ENCODE measurements around the gene SGK1.

The SGK1 gene

DNA sequence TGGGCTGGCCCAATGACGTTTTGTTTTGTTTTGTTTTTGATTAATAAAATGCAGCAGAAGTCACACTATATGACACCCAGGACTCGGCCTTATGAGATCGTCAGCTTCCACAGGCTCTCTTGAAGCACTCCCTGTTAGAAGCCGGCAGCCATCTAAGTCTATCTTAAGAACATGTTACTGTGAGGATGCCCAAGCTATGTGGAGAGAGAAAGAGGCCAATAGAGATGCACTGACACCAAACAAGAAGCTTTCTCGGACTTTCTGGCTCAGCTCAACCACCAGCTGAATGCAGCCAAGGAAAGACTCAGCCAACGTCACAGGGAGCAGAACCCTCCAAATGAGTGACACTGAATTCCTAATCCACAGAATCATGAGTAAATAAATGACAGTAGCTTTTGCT lies 14.0 kb downstream of the SGK1 start:
- H3K9me3 ChIP-seq (ENCODE audit: insufficient read depth, low read length): no peaks in the 10 kb centered on the region
- no peak overlapping the region for H3K4me2 ChIP-seq (ENCODE audit: low read length)

GRCh38 chr6:134299236-134299635 lies 18.7 kb downstream of the SGK1 start:
- Histone ChIP-seq H3K9ac (ENCODE audit: low read length) (no peak overlapping the region), H3K27me3 (ENCODE audit: low read depth, low read length) (no peaks in the 10 kb centered on the region), H3K36me3 (replicated peaks; ENCODE audit: low read depth, low read length) (no peaks in the 10 kb centered on the region), H3K4me1 (ENCODE audit: low read length) (peaks cover 5% of the 10 kb centered on the region), H3K9me3 (ENCODE audit: insufficient read depth, low read length) (no peaks in the 10 kb centered on the region), H3K79me2 (ENCODE audit: low read length) (no peaks in the 10 kb centered on the region), H2AFZ (ENCODE audit: low read depth, low read length) (no peak overlapping the region), H4K20me1 (ENCODE audit: insufficient read depth, low read length) (no peaks in the 10 kb centered on the region), H3K4me2 (ENCODE audit: low read length) (no peak overlapping the region), H3K27ac (ENCODE audit: low read length) (no peak overlapping the region), H3K4me3 (ENCODE audit: low read length) (no peak overlapping the region)
- no peak for TF ChIP-seq CTCF (IDR thresholded peaks at IDR 0.05; ENCODE audit: low read depth, low read length)
- TF ChIP-seq EZH2phosphoT487 (IDR thresholded peaks at IDR 0.05; ENCODE audit: low read depth): no peak

More for the DNA sequence above, 14.0 kb downstream of the SGK1 start:
- Histone ChIP-seq H3K79me2 (ENCODE audit: low read length) (no peaks in the 10 kb centered on the region), H3K27me3 (ENCODE audit: low read depth, low read length) (no peaks in the 10 kb centered on the region), H3K9ac (ENCODE audit: low read length) (no peak overlapping the region), H3K4me1 (ENCODE audit: low read length) (peaks cover 11% of the 10 kb centered on the region), H3K36me3 (replicated peaks; ENCODE audit: low read depth, low read length) (no peaks in the 10 kb centered on the region), H3K27ac (ENCODE audit: low read length) (no peak overlapping the region), H4K20me1 (ENCODE audit: insufficient read depth, low read length) (no peaks in the 10 kb centered on the region), H3K4me3 (ENCODE audit: low read length) (no peak overlapping the region), H2AFZ (ENCODE audit: low read depth, low read length) (no peak overlapping the region)
- TF ChIP-seq CTCF (IDR thresholded peaks at IDR 0.05; ENCODE audit: low read depth, low read length): no peak
- TF ChIP-seq EZH2phosphoT487 (IDR thresholded peaks at IDR 0.05; ENCODE audit: low read depth): no peak

DNA sequence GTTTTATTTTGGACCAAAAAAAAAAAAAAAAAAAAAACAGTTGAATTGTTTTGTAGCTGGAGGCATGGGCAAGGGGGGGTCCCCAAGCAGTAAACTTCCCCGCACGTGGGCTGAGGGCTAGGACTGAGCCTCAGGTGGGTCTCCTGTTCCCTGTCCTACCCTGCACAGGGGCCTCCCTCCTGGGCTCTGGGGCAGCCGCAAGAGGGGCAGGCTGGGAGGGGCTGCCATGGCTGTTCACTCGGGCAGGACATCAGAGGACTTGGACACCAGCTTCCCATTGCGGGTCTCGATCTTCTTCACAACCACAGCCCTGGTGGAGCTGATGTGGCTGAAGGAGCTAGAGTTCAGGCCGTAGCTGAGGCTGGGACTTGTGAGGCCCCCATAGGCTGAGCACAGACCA lies 21.1 kb downstream of the SGK1 start:
- no peak overlapping the region for H3K27ac ChIP-seq (ENCODE audit: low read length)
- TF ChIP-seq EZH2phosphoT487 (IDR thresholded peaks at IDR 0.05; ENCODE audit: low read depth) (no peak), CTCF (IDR thresholded peaks at IDR 0.05; ENCODE audit: low read depth, low read length) (no peak)
- H3K9me3 ChIP-seq (ENCODE audit: insufficient read depth, low read length): no peaks in the 10 kb centered on the region
- H3K27me3 ChIP-seq (ENCODE audit: low read depth, low read length): no peaks in the 10 kb centered on the region
- peaks cover 5% of the 10 kb centered on the region for H3K4me1 ChIP-seq (ENCODE audit: low read length)
- H3K36me3 ChIP-seq (replicated peaks; ENCODE audit: low read depth, low read length): no peaks in the 10 kb centered on the region
- no peak overlapping the region for H3K4me2 ChIP-seq (ENCODE audit: low read length)
- no peaks in the 10 kb centered on the region for H4K20me1 ChIP-seq (ENCODE audit: insufficient read depth, low read length)
- H3K4me3 ChIP-seq (ENCODE audit: low read length): no peak overlapping the region
- H2AFZ ChIP-seq (ENCODE audit: low read depth, low read length): no peak overlapping the region
- no peak overlapping the region for H3K9ac ChIP-seq (ENCODE audit: low read length)
- H3K79me2 ChIP-seq (ENCODE audit: low read length): no peaks in the 10 kb centered on the region

GRCh38 chr6:134295953-134296553 lies 21.9 kb downstream of the SGK1 start:
- H4K20me1 ChIP-seq (ENCODE audit: insufficient read depth, low read length): no peaks in the 10 kb centered on the region
- no peaks in the 10 kb centered on the region for H3K9me3 ChIP-seq (ENCODE audit: insufficient read depth, low read length)
- H3K79me2 ChIP-seq (ENCODE audit: low read length): no peaks in the 10 kb centered on the region
- H2AFZ ChIP-seq (ENCODE audit: low read depth, low read length): no peak overlapping the region
- no peak overlapping the region for H3K27ac ChIP-seq (ENCODE audit: low read length)
- TF ChIP-seq EZH2phosphoT487 (IDR thresholded peaks at IDR 0.05; ENCODE audit: low read depth) (no peak), CTCF (IDR thresholded peaks at IDR 0.05; ENCODE audit: low read depth, low read length) (no peak)
- H3K4me2 ChIP-seq (ENCODE audit: low read length): no peak overlapping the region
- H3K4me3 ChIP-seq (ENCODE audit: low read length): no peak overlapping the region
- no peak overlapping the region for H3K9ac ChIP-seq (ENCODE audit: low read length)
- peaks cover 5% of the 10 kb centered on the region for H3K4me1 ChIP-seq (ENCODE audit: low read length)
- no peaks in the 10 kb centered on the region for H3K36me3 ChIP-seq (replicated peaks; ENCODE audit: low read depth, low read length)
- H3K27me3 ChIP-seq (ENCODE audit: low read depth, low read length): no peaks in the 10 kb centered on the region
